GM21619 (cell line): ENCODE measurements around the gene TEX30.
"Not testable (repeated sequence)": the region's sequence is repeated elsewhere in the genome, so short reads cannot be mapped to it uniquely, and the experiment has no call there.

Source experiments
- ATAC-seq: cut with Tn5 transposase; IDR thresholded peaks from one replicate; pipeline ENCODE4 v1.9.1; 2021; ENCODE audit not compliant: unreplicated experiment

The TEX30 gene

GRCh38 chr13:102773441-102774213 lies at the start of gene TEX30:
Gene TEX30 (minus strand): TSS chr13:102773786. CDS start chr13:102770026, 3,760 bp downstream.
- peak; percentile 88 for ATAC-seq

DNA sequence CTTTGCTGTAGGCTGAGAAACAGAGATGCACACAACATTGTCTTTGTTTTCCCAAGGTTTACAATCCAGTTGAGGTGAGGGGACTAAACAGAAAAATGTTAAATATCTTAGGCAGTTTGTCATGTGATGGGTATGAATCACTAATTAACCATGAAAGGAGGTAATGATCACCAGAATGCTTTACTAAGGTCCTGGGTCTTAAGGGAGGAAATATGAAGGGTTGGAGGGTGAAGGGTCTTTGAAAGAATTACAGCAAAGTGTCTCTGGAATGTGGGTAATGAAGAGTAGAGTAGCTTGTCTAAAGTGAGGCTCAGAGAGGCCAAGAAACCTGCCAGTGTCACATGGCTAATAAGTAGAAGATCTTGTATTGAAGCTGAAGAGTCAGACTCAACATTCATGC lies 44.3 kb upstream of the TEX30 start:
- ATAC-seq, result no peak

GRCh38 chr13:102817241-102817640 lies 43.7 kb upstream of the TEX30 start:
- no peak for ATAC-seq

DNA sequence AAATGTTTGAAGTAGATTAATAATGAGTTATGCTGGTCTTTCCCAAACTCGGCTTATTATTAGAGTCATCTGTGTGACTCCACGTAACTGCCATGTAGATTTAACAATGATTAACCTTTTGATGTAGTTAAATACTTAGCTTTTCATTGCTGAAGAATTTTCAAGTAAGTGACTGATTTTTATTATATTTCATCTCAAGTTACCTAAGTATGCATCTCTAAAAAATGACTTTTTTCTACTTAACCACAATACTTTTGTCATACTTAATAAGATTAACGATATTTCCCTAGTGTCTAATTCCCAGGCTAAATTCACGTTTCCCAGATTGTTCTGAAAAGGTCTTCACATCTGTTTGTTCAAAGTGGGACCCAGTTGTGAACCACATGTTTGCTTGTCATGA lies 43.1 kb upstream of the TEX30 start:
- ATAC-seq, result no peak

- no peak for ATAC-seq
These were observed 42.2 kb upstream of the TEX30 start for GRCh38 chr13:102815788-102816187.

DNA sequence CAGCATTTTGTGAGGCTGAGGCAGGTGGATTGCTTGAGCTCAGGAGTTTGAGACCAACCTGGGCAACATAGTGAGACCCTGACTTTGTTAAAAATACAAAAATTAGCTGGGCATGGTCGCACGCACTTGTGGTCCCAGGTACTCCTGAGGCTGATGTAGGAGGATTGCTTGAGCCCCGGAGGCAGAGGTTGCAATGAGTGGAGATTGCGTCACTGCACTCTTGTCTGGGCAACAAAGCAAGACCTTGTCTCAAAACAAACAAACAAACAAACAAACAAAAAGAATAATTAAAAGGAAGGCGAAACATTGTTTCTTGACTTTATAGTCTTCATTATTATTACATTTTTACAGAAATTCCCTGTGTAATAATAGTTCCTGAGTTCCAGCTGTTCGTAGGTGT lies 41.2 kb upstream of the TEX30 start:
- no peak for ATAC-seq

DNA sequence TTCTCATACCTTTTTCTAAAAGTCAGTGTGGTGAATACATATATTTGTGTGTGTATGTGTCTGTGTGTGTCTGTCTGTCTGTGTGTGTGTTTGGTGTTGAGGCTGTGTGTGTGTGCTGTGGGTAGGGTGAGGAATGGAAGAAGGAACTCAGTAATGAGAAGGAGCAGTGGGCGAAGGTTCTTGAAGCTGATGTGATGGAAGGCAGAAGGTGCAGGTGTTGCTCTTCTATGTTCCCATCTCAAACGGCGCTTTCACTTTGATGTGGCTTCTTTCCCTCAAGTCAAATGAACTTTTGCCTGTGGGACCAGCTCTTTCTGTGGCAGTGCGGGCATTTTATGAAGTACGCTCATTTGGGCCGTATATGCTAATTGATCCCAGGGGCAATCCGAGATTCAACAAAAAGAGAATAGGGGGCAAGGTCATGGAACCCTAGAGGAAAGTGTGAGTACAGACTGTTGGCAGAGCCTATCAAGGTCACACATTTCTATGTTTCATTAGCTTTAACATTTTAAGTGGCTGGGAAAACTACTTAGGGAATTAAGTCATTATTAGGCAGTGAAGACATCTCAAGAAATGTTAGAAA lies 40.5 kb upstream of the TEX30 start:
- ATAC-seq, result no peak

- no peak for ATAC-seq
These were observed 39.2 kb upstream of the TEX30 start for GRCh38 chr13:102812611-102813287.

DNA sequence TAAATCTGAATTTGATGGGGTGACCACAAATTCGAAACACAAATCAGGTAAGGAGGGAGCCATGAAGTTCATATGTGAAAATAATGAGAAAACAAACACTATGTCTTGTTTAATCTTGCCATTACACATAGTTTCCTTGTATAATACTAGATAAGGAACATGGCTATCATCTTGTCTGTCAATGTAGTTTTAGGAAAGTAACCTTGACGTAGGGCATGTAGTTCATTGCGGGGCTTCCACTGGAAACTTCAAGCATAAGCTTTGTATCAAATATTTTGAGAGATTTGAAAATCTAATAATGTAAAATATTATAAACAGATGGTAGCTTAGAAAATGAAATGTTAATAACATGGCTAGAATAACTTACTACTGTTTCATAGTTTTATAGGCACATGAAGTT lies 34.1 kb upstream of the TEX30 start:
- no peak for ATAC-seq

DNA sequence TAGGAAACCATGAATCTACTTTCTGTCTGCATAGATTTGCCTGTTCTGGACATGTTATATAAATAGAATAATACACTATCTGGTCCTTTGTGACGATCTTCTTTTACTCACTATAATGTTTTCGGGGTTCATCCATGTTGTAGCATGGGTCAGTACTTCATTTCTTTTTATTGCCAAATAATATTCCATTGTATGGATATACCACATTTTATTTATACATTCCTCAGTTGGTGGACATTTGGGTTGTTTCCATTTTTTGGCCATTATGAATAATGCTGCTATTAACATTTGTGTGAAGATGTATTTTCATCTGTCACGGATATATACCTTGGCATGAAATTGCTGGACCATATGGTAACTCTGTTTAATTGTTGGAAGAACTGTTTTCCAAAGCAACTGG lies 32.1 kb upstream of the TEX30 start:
- ATAC-seq, result no peak

- peak; percentile 73 for ATAC-seq
These were observed 26.8 kb upstream of the TEX30 start for GRCh38 chr13:102800145-102801041.

DNA sequence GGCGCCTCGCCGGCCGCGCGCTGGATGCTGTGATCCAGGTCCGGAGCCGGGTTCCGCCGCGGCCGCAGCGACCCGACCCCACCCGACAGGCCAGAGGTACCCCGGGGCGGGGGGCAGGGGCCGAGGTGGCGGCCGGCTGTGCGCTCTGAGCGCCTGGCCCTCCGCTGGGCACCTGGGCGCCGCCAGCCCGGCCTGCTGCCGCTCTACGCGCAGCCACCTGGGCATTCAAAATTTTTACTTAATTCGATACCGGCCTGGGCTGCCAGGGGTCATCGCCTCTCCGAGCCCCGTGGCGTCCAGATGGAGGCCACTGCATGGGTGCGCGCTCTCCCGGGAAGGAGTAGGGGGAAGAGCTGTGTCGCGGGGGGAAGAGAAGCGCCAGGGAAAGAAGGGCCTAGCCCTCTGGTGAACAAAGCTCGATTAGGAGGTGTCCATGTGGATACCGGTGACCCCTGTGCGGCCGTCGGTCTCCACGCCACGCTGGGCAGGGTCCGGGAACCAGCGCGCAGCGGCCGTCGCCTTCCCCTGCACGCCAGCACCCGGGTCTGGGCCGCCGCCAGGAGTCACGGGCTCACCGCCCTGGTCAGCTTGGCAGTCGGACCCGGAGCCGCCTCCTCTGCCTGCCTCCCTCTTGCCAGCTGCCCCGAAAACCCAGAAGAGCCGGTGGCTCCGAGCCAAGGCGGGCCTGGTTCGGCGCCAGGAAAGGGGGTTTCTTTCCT lies 26.0 kb upstream of the TEX30 start:
- peak; percentile 7 for ATAC-seq

DNA sequence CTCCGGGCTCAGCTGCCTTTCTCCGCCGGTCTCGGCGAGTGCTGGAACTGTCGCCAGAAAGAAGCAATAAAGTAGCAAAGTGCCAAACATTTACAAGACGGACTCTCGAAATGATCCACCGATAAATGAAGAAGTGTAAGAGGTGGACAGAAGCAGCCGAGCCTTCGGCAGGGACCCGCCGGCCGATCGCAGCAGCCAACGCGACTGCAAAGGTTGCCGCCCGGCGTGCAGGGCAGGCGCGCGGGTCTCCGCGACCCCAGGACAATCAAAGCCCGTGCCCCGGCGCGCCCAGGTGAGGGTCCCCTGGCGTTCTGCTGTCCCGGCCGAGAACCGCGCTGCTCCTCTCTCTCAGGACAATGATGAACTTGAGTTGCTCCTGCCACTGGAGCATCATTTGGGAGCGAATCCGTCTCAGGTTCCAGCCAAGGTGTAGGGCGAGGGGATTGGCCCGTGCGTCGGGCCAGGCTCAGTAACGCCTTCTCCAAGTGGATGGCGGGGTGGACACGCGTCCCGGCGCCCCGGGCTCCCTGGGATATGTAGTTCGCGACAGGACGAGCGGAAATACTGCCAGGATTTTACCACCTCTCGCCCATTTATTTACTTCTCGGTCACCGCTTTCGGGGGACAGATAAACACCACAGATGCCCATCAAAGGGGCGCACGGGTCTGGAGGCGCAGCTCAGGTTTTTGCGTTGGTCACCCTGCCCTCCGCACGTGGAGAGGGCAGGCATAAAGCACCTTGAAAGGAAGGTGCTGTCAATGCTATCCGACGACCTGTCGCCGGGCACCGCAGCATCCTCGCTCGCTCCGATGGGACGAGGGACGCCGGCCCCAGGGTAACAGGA lies 25.2 kb upstream of the TEX30 start, which contains the start of the genes BIVM and POGLUT2:
Gene BIVM, plus strand, starts transcription at position 539 of the 845 bp plus-strand sequence. CDS start 8,149 bp downstream, outside the sequence.
Gene POGLUT2, minus strand, starts transcription at position 396 of the 845 bp plus-strand sequence. Its CDS starts 306 bp downstream, at position 90.
- peak; percentile 82 for ATAC-seq

DNA sequence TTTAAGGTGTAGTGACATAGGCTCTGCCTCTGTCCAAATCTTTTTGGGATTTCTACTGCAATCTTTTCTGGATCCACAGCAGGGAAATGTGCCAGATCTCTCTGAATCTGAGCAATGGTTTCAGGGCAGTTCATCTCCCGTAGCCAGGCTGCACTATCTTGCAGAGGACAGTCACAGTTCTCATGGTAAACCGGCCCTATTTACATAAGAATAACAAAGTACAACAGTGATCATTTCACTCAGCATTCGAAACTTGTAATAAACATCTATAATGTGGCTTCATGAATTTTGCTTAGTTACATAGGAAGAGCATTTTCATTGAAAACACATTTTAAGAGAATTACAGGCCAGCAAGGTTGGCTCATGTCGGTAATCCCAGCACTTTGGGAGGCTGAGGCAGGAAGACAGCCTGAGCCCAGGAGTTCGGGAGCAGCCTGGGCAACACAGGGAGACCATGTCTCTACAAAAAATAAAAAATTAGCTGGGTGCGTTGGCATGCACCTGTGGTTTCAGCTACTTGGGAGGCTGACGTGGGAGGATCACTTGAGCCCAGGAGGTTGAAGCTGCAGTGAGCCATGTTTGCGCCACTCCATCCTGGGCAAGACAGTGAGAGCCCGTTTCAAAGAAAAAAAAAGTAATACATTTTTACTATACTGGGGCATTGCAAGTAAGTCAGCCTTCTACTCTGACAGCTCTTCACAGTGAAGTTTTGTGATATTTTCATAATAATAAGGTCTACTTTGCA lies 20.2 kb upstream of the TEX30 start:
- ATAC-seq, result no peak

DNA sequence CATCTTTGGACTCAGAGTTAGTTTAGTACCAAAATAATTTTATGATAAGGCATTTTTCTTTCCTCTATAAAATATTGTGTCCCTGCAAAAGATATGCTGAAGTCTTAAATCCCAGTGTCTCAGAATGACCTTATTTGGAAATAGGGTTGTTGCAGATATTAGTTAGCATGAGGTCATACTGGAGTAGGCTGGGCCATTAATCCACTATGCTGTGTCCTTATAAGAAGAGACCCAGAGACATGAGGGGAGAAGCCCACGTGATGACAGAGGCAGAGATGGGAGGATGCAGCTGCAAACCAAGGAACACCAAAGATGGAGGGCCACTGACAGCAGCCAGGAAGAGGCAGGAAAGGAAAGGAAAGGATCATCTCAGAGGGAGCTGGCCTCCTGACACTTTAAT lies 18.8 kb upstream of the TEX30 start:
- no peak for ATAC-seq

GRCh38 chr13:102788683-102789082 lies 15.1 kb upstream of the TEX30 start:
- ATAC-seq, result no peak

DNA sequence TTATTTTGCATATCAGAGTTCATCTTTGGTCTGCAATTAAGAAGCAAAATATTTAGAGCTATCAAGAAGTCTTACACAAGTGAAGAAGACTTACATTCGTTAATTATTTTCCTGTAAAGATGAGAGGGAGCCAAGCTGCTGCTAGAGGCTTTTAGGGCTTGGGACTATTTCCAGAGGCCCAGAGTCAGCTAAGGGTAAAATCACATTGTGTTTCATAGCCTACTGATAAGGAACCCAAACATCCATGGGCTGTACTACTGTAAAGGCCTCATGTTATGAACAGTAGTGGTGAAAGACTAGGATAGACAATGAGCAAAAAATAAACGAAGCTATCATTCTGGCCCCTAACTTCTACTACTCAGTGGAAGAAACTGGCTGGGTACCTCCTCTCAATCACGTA lies 10.9 kb upstream of the TEX30 start:
- no peak for ATAC-seq

DNA sequence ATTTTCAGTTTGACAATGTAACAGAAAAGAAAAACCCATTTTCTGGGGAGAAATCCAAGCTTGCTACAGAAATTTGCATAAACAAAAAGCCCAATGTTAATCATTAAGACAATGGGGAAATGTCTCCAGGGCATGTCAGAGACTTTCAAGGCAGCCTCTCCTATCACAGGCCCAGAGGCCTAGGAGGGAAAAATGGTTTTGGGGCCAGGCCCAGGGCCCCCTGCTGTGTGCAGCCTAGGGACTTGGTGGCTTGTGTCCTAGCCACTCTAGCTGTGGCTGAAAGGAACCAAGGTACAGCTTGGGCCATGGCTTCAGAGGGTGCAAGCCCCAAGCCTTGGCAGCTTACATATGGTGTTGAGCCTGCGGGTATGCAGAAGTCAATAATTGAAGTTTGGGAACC lies 8.0 kb upstream of the TEX30 start:
- no peak for ATAC-seq

DNA sequence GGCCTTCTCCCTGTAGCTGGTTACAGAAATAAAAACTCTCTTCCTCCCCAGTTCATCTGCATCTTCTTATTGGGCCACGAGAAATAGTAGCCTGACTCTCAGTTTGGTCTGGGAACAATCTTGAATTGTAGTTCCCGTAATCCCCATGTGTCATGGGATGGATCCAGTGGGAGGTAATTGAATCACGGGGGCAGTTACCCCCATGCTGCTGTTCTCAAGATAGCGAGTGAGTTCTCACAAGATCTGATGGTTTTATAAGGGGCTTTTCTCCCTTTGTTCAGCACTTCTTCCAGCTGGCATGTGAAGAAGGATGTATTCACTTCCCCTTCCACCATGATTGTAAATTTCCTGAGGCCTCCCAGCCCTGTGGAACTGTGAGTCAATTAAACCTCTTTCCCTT lies 7.1 kb upstream of the TEX30 start:
- ATAC-seq, result not testable (repeated sequence)
